GM20431 (cell line): Measurements from ENCODE around the gene GUCY2D.
"Not testable (repeated sequence)": the region's sequence is repeated elsewhere in the genome, so short reads cannot be mapped to it uniquely, and the experiment has no call there.

ENCODE experiments used
- in situ Hi-C: fragments of 300-500 bp; cut with MseI, MboI; formaldehyde crosslinking; loops from one replicate; pipeline ENCODE4 v1.15.0; 2020; ENCODE audit warnings: low sequenced_read_pairs; ENCODE audit not compliant: unreplicated experiment

GUCY2D gene

GRCh38 chr17:8001976-8002720, at the start of gene GUCY2D:
Gene GUCY2D (plus strand): TSS chr17:8002615. CDS start chr17:8003048, 433 bp downstream.
- in situ Hi-C loops: no loop called here

DNA sequence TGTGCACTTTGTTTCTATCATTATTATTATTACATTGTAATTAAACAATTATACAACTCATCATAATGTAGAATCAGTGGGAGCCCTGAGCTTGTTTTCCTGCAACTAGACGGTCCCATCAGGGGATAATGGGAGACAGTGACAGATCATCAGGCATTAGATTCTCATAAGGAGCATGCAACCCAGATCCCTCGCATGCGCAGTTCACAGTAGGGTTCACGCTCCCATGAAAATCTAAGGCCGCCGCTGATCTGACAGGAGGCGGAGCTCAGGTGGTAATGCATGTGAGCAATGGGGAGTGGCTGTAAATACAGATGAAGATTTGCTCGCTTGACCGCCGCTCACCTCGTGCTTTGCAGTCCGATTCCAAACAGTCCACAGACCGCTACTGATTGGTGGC, 49.1 kb upstream of the GUCY2D start:
- in situ Hi-C loops: not testable (repeated sequence)

GRCh38 chr17:7955414-7956227, 46.8 kb upstream of the GUCY2D start:
- in situ Hi-C loops: no loop called here

DNA sequence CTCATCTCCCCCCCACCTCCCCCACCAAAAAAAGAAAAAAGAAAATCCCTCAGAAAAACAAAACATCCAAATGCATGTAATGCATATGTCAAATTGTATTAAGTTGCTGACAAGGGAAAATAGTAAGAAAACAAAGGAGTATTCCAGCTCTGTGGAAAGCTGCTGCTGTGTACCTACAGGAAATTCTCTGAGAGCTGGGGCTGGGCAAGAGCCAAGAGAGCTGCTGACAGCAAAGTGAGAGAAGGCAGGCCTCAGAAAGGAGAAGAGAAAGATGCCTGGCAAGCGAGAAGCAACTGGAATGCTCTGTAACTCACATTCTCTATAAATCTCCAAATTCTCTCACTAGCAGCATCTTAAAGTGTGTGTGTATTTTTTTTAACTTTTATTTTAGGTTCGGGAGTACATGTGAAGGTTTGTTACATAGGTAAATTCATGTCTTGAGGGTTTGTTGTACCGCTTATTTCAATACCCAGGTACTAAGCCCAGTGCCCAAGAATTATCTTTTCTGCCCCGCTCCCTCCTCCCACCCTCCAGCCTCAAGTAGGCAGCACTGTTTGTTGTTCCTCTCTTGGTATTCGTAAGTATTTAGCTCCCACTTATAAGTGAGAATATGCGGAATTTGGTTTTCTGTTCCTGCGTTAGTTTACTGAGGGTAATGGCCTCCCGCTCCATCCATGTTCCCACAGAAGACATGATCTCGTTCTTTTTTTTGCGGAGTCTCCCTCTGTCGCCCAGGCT, 46.0 kb upstream of the GUCY2D start:
- in situ Hi-C loops: no loop called here

DNA sequence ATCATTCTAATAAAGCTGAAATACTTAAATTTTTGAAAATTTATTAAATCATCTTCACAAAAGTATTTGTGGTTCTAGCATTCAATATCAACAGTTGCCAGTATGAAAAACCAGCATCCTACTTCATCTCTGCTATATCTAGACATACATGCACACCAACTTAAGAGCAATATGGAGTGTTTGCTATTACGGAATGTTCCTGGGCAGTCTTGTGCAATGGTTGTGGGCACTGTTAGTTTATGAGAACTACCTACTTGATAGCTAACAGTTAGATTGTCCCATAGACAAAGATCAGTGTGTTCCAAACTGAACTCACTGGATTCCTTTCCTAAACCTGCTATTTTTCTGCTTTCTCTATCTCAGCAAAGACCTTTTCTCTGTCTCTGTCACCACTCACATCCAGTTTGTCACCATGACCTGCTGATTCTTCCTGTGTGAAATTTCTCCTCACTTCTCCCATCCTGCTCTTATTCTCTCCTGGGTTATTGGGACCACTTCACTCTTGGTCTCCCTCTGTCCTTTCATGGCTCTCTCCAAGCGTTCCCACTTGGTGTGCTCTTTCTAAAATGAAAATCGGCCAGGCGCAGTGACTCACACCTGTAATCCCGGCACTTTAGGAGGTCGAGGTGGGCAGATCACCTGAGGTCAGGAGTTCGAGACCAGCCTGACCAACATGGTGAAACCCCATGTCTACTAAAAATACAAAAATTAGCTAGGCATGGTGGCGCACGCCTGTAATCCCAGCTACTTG, 42.7 kb upstream of the GUCY2D start:
- in situ Hi-C loops: no loop called here

DNA sequence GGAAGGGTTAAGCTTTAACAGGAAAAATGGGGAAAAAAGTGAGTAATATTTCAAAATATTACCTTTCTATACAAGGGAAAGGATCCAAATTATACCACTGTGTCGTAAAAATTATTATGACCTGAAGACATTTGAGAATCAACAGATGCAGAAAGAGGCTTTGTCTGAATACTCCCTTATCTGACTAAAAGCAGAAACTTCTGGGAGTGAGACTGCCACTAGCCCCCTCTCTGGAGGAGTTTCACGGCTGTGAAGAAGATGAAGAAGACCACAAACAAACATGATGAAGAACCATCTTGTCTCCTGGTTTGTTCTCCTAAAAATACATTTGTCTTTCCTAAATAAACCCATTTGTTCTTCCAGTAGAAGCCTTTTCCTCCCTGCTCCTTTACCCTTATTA, 41.0 kb upstream of the GUCY2D start:
- in situ Hi-C loops: no loop called here

DNA sequence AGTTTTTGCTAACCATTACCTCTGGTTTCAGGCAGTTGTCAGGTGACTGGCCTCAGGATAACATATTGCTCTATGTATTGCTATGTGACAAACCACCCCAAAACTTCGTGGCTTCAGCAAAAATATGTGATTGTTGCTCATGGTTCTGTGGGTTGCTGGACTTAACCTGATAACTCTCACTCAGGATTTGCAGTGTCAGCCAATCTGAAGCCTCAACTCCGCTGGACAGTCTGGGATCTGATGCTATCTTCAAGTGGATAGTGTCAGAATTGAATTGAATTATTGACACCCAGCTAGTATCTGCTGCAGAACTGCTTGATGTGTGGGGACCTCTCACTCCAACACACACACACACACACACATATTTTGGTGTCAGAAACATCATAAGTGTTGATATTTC, 34.7 kb upstream of the GUCY2D start:
- in situ Hi-C loops: no loop called here

GRCh38 chr17:7969433-7969832, 33.0 kb upstream of the GUCY2D start:
- in situ Hi-C loops: no loop called here

DNA sequence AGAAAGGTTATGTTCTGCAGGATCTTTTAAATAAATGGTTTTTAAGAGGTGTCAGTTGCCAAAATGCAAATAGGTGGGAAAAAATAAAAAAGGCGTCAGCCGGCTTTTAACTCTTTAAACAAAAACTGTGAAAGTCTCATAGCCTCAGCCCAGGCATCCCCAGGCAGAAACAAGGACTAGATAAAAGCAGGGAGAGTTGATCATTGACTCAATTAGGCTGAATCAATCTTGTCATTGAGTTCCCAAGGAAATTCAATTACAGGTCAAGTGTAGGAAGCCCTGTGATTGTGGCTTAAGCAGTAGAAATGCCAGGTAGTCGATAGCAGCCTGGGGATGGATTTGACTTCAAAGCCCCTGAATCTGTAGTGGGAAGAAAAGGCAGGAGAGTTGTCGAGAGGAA, 30.8 kb upstream of the GUCY2D start:
- in situ Hi-C loops: no loop called here

DNA sequence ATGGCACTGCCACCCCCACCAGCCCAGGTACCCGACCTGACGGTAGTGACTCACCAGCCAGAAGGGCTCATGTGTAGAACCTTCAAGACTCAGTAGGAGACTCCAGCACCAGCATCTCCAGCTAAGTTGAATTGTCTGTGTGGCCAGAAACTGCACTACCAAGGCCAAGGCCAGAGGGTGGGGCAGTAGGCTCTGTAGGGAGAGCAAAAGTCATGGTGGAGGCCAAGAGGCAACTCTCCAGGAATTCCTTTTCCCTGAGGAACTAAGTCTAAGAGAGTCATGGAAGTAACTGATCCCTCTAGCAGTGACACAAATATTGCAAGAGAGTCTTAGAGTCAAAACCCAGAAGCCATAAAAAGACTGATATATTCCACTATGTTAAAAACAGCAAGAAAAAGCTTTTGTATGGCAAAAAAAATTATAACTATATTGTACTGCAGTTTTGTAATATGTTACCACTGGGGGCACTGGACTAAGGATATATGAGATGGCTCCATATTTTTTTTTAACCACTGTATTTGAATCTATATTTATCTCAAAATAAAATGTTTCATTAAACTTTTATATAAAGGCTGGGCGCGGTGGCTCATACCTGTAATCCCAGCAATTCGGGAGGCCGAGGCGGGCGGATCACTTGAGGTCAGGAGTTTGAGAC, 30.2 kb upstream of the GUCY2D start:
- in situ Hi-C loops: no loop called here

- in situ Hi-C loops: loop anchor here (25.0 kb wide), 1 partner anchor 237 kb away; no protein-coding TSS in a partner anchor
These were observed 27.7 kb upstream of the GUCY2D start for GRCh38 chr17:7974638-7975131.

GRCh38 chr17:7977039-7977438, 25.4 kb upstream of the GUCY2D start:
- in situ Hi-C loops: loop anchor here (25.0 kb wide), 1 partner anchor 240 kb away; no protein-coding TSS in a partner anchor

GRCh38 chr17:7977805-7978204, 24.6 kb upstream of the GUCY2D start:
- in situ Hi-C loops: loop anchor here (25.0 kb wide), 1 partner anchor 241 kb away; no protein-coding TSS in a partner anchor

- in situ Hi-C loops: loop anchor here (10.0 to 25.0 kb wide), 2 partner anchors 67 to 245 kb away; partner anchors contain the start of gene RNF227
These were observed 20.2 kb upstream of the GUCY2D start for GRCh38 chr17:7982173-7982572.

DNA sequence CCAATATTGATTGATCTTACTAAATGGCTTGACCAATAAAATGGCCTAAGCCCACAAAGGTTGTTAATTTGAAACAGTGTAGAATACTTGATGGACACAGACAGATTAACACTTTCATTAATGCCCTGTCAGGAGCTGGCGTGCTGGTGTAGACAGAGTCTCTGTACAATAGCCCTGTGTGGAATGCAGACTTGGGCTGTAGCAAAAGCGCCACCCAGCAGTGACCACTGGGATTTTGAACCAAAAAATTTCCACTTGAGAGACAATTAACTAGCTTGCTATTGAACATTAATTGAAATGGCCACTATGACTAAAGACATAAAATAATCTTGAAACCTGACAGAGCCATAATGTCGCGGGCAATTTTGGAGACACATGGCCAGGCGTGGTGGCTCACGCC, 19.7 kb upstream of the GUCY2D start:
- in situ Hi-C loops: loop anchor here (10.0 to 25.0 kb wide), 2 partner anchors 68 to 245 kb away; partner anchors contain the start of gene RNF227

- in situ Hi-C loops: loop anchor here (10.0 to 25.0 kb wide), 2 partner anchors 70 to 248 kb away; partner anchors contain the start of gene RNF227
These were observed 17.5 kb upstream of the GUCY2D start for GRCh38 chr17:7984904-7985303.

- in situ Hi-C loops: loop anchor here (10.0 to 25.0 kb wide), 2 partner anchors 73 to 250 kb away; partner anchors contain the start of gene RNF227
These were observed 15.1 kb upstream of the GUCY2D start for GRCh38 chr17:7987112-7987893.

GRCh38 chr17:7988750-7989178, 13.7 kb upstream of the GUCY2D start:
- in situ Hi-C loops: loop anchor here (10.0 to 25.0 kb wide), 2 partner anchors 74 to 251 kb away; partner anchors contain the start of gene RNF227
